Karpas-422 (cell line): Measurements from ENCODE around the gene CARD8. TPM values are rescaled to one million over a fixed set of nuclear protein-coding genes. Genes with fewer than 3 reads are reported as not detected.
A peak's percentile ranks its signal among the peaks of the same experiment; 100 is the strongest.

Source experiments
- DNase-seq: peaks from one replicate; pipeline ENCODE4 v3.0.0-alpha.2; 2015
- H2AFZ ChIP-seq: fragments of 200-600 bp; sonication (generic); 2 replicates; pipeline ENCODE4 v1.6.1; 2014; ENCODE audit warnings: antibody characterized with exemption, low read length, mixed read lengths
- H3K27ac ChIP-seq: fragments of 200-600 bp; sonication (generic); 2 replicates; pipeline ENCODE4 v1.5.1; 2014; ENCODE audit warnings: mild to moderate bottlenecking, low read length, moderate library complexity
- H3K27me3 ChIP-seq: fragments of 200-600 bp; sonication (generic); 2 replicates; pipeline ENCODE4 v1.6.1; 2014; ENCODE audit warnings: low read length, mixed read lengths
- H3K36me3 ChIP-seq: fragments of 200-600 bp; sonication (generic); 2 replicates; pipeline ENCODE4 v1.6.1; 2014; ENCODE audit warnings: low read length, mixed read lengths; ENCODE audit not compliant: insufficient read depth
- H3K4me1 ChIP-seq: fragments of 200-600 bp; sonication (generic); 2 replicates; pipeline ENCODE4 v1.6.1; 2014; ENCODE audit warnings: mild to moderate bottlenecking, low read length, mixed read lengths
- H3K4me2 ChIP-seq: fragments of 200-600 bp; sonication (generic); 2 replicates; pipeline ENCODE4 v1.6.1; 2014; ENCODE audit warnings: low read length, low read depth, mild to moderate bottlenecking; ENCODE audit not compliant: poor library complexity, severe bottlenecking
- H3K4me3 ChIP-seq: fragments of 200-600 bp; sonication (generic); 2 replicates; pipeline ENCODE4 v1.5.1; 2014; ENCODE audit warnings: mild to moderate bottlenecking, antibody characterized with exemption, low read length, mixed read lengths
- H3K79me2 ChIP-seq: fragments of 200-600 bp; sonication (generic); 2 replicates; pipeline ENCODE4 v1.6.1; 2014; ENCODE audit warnings: mild to moderate bottlenecking, low read length, mixed read lengths
- H3K9ac ChIP-seq: fragments of 200-600 bp; sonication (generic); 2 replicates; pipeline ENCODE4 v1.6.0; 2014; ENCODE audit warnings: low read length
- H3K9me2 ChIP-seq: fragments of 200-600 bp; sonication (generic), shearing (Covaris generic); replicated peaks from 2 replicates; pipeline ENCODE4 v1.6.0; 2014; ENCODE audit warnings: mild to moderate bottlenecking, low read length, moderate library complexity; ENCODE audit not compliant: insufficient read depth
- H3K9me3 ChIP-seq: fragments of 300-700, 200-600 bp; sonication (generic); 2 replicates; pipeline ENCODE4 v1.6.1; 2014; ENCODE audit warnings: low read length, mixed read lengths
- H4K20me1 ChIP-seq: fragments of 200-600 bp; sonication (generic); 2 replicates; pipeline ENCODE4 v1.6.1; 2014; ENCODE audit warnings: mild to moderate bottlenecking, antibody characterized with exemption, low read length, low read depth; ENCODE audit not compliant: insufficient read depth
- total RNA-seq: library from RNA; depleted of rRNA; stranded (reverse); fragments of >200 nt; shearing (Covaris generic); gene quantifications from 2 replicates; pipeline ENCODE4 v1.2.3, GENCODE V29; 2014; ENCODE audit warnings: low replicate concordance

Gene CARD8
- total RNA-seq, 1 experiment from 2014 or later, result 137 TPM

- Histone ChIP-seq H3K27me3 (no peaks in the 10 kb centered on the region), H3K9me3 (no peaks in the 10 kb centered on the region), H3K36me3 (peaks cover 16% of the 10 kb centered on the region; the same call in 1 of the 2 replicates), H3K4me3 (no peak overlapping the region), H3K79me2 (no peaks in the 10 kb centered on the region), H2AFZ (no peak overlapping the region), H3K9ac (no peak overlapping the region), H3K4me1 (peaks cover 14% of the 10 kb centered on the region), H3K9me2 (no peaks in the 10 kb centered on the region), H4K20me1 (no peaks in the 10 kb centered on the region), H3K27ac (no peak overlapping the region), H3K4me2 (no peak overlapping the region)
- no peak for DNase-seq
These were observed 36.7 kb downstream of the CARD8 start for GRCh38 chr19:48218997-48219396.

GRCh38 chr19:48216933-48217332 lies 38.8 kb downstream of the CARD8 start:
- Histone ChIP-seq H3K27ac (no peak overlapping the region), H3K36me3 (peaks cover 19% of the 10 kb centered on the region; the same call in 1 of the 2 replicates), H3K9ac (no peak overlapping the region), H3K79me2 (no peaks in the 10 kb centered on the region), H3K4me1 (peaks cover 14% of the 10 kb centered on the region), H3K4me2 (no peak overlapping the region), H3K4me3 (no peak overlapping the region), H3K9me2 (no peaks in the 10 kb centered on the region), H3K27me3 (no peaks in the 10 kb centered on the region), H4K20me1 (no peaks in the 10 kb centered on the region), H2AFZ (no peak overlapping the region), H3K9me3 (no peaks in the 10 kb centered on the region)
- DNase-seq, result no peak

- H3K4me2 ChIP-seq, result no peak overlapping the region
- no peak overlapping the region for H3K4me3 ChIP-seq
- no peak overlapping the region for H3K9ac ChIP-seq
- H4K20me1 ChIP-seq, result no peaks in the 10 kb centered on the region
- no peak overlapping the region for H3K27ac ChIP-seq
- no peaks in the 10 kb centered on the region for H3K27me3 ChIP-seq
- H3K9me2 ChIP-seq, result no peaks in the 10 kb centered on the region
- no peak overlapping the region for H2AFZ ChIP-seq
- peaks cover 14% of the 10 kb centered on the region for H3K4me1 ChIP-seq
- no peaks in the 10 kb centered on the region for H3K9me3 ChIP-seq
- no peak for DNase-seq
- H3K36me3 ChIP-seq, result peaks cover 17% of the 10 kb centered on the region; the same call in 1 of the 2 replicates
- no peaks in the 10 kb centered on the region for H3K79me2 ChIP-seq
These were observed 41.8 kb downstream of the CARD8 start for GRCh38 chr19:48213959-48214358.

- H4K20me1 ChIP-seq, result no peaks in the 10 kb centered on the region
- no peaks in the 10 kb centered on the region for H3K9me2 ChIP-seq
- H3K9me3 ChIP-seq, result no peaks in the 10 kb centered on the region
- H3K4me3 ChIP-seq, result no peak overlapping the region
- no peak overlapping the region for H3K9ac ChIP-seq
- DNase-seq, result no peak
- H3K79me2 ChIP-seq, result peaks cover 15% of the 10 kb centered on the region
- 0 out of 2 replicates have a peak overlapping the region, but pooled peaks have one; percentile 7 for H3K27ac ChIP-seq
- no peaks in the 10 kb centered on the region for H3K27me3 ChIP-seq
- peaks cover 10% of the 10 kb centered on the region; the same call in 1 of the 2 replicates for H3K36me3 ChIP-seq
- no peak overlapping the region for H3K4me2 ChIP-seq
- peaks cover 3% of the 10 kb centered on the region for H3K4me1 ChIP-seq
- no peak overlapping the region for H2AFZ ChIP-seq
These were observed 45.7 kb downstream of the CARD8 start for GRCh38 chr19:48210005-48210404.

- Histone ChIP-seq H3K9me3 (no peaks in the 10 kb centered on the region), H4K20me1 (no peaks in the 10 kb centered on the region), H3K9me2 (no peaks in the 10 kb centered on the region), H3K4me3 (no peak overlapping the region), H3K27ac (no peak overlapping the region), H3K79me2 (peaks cover 40% of the 10 kb centered on the region), H3K9ac (no peak overlapping the region), H3K4me2 (no peak overlapping the region), H3K36me3 (peaks cover 5% of the 10 kb centered on the region; the same call in 1 of the 2 replicates), H3K27me3 (no peaks in the 10 kb centered on the region), H3K4me1 (peaks cover 15% of the 10 kb centered on the region), H2AFZ (no peak overlapping the region)
- peak; percentile 65 for DNase-seq
These were observed 49.2 kb downstream of the CARD8 start for GRCh38 chr19:48206397-48207093.

GRCh38 chr19:48203794-48204628 lies 51.7 kb downstream of the CARD8 start:
- no peaks in the 10 kb centered on the region for H3K36me3 ChIP-seq
- H3K79me2 ChIP-seq, result peaks cover 42% of the 10 kb centered on the region
- H3K4me3 ChIP-seq, result peak overlapping the region; percentile 82
- peaks cover 21% of the 10 kb centered on the region for H3K4me1 ChIP-seq
- peak; percentile 98 for DNase-seq
- H2AFZ ChIP-seq, result no peak overlapping the region
- H4K20me1 ChIP-seq, result no peaks in the 10 kb centered on the region
- no peaks in the 10 kb centered on the region for H3K9me2 ChIP-seq
- H3K4me2 ChIP-seq, result peak overlapping the region; percentile 66
- H3K9me3 ChIP-seq, result no peaks in the 10 kb centered on the region
- H3K27me3 ChIP-seq, result no peaks in the 10 kb centered on the region
- H3K27ac ChIP-seq, result peak overlapping the region; percentile 53
- peak overlapping the region; percentile 82 for H3K9ac ChIP-seq

- Histone ChIP-seq H3K4me1 (peaks cover 28% of the 10 kb centered on the region), H3K4me3 (peak overlapping the region; percentile 82), H4K20me1 (no peaks in the 10 kb centered on the region), H3K4me2 (peak overlapping the region; percentile 66), H3K27ac (peak overlapping the region; percentile 53), H3K9ac (peak overlapping the region; percentile 82), H3K9me2 (no peaks in the 10 kb centered on the region), H3K79me2 (peaks cover 42% of the 10 kb centered on the region), H3K27me3 (no peaks in the 10 kb centered on the region), H3K9me3 (no peaks in the 10 kb centered on the region), H3K36me3 (no peaks in the 10 kb centered on the region), H2AFZ (no peak overlapping the region)
- peak; percentile 64 for DNase-seq
These were observed 52.4 kb downstream of the CARD8 start for GRCh38 chr19:48203222-48203793.
